Dermis microvascular lymphatic vessel endothelial cell (primary cell): ENCODE results near the gene CES5A. TPM values are rescaled to one million over a fixed set of nuclear protein-coding genes. Genes with fewer than 3 reads are reported as not detected.
"Not testable (repeated sequence)": the region's sequence is repeated elsewhere in the genome, so short reads cannot be mapped to it uniquely, and the experiment has no call there.

ENCODE experiments used
- DNase-seq, 2 donors: peaks; one replicate each; pipeline versions ENCODE4 v3.0.0 to v3.0.0-alpha.2; 2010; ENCODE audit warnings: low read depth in 2 of 2
- total RNA-seq: library from RNA; depleted of rRNA; stranded (reverse); fragments of >200 nt; gene quantifications from 2 replicates; pipeline ENCODE4 v1.2.1, GENCODE V29; 2014

CES5A gene
- total RNA-seq, 1 donor from 2014 or later: not detected

GRCh38 chr16:55873122-55873521 lies 2.1 kb downstream of the CES5A start:
- no peak for DNase-seq

DNA sequence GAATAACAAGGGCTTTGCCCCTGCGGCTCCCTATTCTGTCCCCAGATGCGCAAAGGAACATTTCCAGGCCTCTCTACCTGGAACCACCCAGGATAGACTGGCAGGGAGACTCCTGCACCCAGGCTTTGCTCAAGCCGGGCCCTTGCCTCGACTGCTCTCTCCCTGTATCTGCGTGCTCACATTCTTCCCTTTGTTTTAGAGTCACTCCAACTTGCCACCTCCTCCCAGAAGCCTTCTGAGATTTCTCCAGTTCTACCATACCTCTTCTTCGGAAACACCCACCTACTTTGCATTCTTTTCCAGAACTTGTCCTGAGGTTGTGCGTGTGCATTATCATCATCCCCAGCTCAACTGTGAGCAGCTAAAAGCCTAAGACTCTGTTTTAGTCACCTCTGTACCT lies 3.0 kb downstream of the CES5A start:
- no peak for DNase-seq

DNA sequence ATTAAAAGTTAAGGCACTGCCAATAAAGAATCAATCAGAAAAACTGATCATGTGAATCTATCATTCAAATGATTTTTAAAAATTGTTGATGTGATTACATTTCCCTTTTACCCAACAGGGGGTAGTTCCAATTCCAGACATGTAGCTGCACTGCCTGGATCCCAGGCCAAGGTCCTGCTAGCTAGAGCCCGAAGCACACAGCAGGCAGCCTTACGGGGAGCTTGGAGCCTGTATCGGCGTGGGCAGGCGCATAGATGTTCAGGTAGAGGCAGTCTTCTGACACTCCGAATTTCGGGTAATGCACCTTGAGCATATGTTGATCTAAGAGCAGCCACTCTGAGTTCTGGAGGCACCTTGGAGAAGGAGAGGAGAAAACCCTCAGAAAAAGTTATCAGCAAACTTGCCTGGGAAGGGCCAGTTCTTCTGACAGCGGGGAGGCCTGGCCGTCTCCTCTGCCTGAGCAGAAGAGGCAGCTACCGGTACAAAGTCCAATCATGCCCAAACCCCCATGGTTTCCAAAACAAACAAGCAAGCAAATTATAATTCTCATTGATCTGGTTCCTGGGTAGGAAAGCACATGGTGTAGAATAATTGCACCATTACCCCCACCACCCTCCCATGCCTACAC lies 3.6 kb downstream of the CES5A start:
- no peak for DNase-seq

- no peak for DNase-seq
These were observed 6.2 kb downstream of the CES5A start for GRCh38 chr16:55868980-55869379.

GRCh38 chr16:55868137-55868536 lies 7.0 kb downstream of the CES5A start:
- no peak for DNase-seq

GRCh38 chr16:55861288-55861687 lies 13.9 kb downstream of the CES5A start:
- DNase-seq: no peak

DNA sequence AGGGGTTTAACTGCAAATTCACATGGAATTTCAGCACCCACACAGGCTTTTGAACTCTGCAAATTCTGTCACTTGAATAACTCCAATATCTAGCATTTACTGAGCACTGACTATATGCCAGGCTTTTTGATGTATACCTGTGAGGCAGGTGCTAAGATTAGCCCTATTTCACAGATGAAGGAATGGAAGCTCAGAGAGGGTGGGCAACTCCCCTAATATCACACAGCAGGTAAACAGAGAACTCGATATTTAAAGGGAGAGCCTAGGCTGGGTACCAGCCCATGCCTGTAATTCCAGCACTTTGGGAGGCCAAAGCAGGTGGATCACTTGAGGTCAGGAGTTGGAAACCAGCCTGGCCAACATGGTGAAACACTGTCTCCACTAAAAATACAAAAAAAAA lies 17.5 kb downstream of the CES5A start:
- DNase-seq: not testable (repeated sequence)

DNA sequence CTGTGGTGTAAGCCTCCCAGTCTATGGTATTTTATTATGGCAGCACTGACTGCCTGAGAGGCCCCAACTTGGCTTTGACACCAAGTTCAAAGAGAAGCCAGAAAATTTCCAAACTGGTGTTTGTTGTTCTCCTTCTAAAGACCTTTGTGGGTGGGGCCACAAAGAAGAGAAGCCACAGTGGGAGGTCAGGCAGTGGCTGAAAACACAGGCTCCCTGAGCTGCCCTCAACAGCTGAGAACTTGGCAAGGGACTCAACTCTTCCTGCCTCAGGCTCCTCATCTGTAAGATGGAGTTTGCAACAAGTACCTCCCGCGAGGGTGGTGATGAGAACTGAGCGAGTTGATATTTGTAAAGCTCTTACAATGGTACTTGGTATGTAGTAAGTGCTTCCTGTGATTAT lies 18.2 kb downstream of the CES5A start:
- DNase-seq: no peak

- no peak for DNase-seq
These were observed 22.1 kb downstream of the CES5A start for GRCh38 chr16:55853114-55853513.

- no peak for DNase-seq
These were observed 25.6 kb downstream of the CES5A start for GRCh38 chr16:55849536-55849935.

DNA sequence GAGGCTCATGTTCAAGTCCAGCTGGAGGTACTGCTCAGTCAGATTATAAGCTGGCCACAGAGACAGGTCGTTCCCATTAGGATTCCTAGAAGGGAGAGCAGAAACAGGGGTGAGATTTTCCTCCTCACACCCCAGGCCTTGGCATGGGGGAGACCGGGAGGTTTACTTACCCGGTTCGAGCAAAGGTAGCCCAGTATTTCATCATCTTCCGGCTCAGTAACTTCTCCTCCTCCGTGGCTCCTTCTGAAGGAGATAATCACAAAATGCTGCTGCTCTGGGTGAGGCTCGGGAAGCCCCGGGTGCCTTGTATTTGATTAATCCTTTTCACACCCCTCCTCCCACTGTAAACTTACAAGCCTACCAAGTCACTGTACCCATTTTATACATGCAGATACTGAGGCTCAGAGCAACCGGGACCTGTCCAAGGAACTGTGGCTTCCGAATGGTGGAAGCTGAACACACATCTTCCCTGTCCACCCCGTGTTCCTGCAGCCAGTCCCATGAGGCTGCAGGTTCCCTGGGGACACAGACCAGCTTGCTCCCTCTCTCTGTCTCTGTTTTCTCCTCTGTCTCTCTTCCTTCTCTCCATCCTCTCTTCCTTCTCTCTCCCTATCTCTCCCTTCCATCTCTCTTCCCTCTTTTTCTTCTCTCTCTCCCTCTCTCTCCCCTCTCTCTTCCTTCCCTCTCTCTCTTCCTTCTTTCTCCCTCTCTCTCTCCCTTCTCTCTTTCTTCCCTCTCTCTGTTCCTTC lies 28.4 kb downstream of the CES5A start:
- DNase-seq: no peak

GRCh38 chr16:55843105-55843395 lies 32.1 kb downstream of the CES5A start:
- DNase-seq: no peak

DNA sequence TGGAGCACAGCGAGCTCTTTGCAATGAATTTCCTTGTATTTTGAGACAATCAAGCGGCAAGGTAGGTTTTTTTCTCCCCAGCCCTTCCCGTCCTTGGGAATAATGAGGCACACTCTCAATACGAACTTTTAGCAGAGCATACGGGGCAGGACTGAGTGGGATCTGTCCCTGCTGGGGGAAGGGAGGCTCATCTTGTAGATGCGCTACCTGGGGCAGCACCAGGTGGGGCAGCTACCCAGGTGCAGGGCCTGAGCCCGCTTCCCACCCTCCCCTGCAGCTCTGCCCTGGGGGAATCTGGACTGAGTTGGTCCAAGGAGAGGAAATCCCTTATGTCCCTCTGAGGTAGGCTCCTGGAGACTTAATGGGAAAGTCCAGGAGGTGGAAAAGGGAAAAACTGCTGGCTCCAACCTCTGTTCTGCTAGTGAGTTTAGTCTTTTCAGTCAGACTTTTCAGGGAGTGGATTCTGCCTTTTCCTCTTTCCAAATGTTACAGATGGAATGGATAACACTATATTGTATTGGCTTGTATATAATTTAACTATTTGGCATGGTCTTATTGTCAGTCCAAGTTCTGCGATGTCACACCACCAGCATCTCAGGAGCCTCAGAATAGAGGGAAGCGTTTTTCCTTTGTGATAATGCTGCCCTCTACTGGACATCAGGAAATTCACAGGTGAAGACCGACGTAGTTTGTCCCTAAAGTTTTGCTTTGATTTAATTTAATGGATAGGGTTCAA lies 32.6 kb downstream of the CES5A start:
- DNase-seq: peak; percentile 18 to 53

GRCh38 chr16:55839115-55839514 lies 36.1 kb downstream of the CES5A start:
- no peak for DNase-seq

- DNase-seq: no peak
These were observed 39.0 kb downstream of the CES5A start for GRCh38 chr16:55836158-55836611.

DNA sequence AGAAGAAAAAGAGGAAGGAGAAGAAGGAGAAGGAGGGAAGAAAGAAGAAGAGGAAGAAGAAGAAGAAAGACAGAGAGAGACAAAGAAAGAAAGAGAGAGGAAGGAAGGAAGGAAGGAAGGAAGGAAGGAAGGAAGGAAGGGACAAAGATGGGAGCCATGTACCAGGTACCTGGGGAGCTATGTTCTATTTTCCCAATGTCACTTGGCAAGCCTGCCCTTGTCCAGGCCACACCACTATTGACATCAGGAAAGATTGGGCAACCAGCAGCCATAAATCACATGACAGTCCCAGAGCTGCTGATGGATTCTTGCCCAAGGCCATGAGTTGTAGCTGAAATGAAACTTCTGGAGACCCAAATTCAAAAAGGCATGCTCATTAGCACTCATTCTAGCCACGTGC lies 39.6 kb downstream of the CES5A start:
- DNase-seq: peak in 1 of 2 donors; percentile 3

DNA sequence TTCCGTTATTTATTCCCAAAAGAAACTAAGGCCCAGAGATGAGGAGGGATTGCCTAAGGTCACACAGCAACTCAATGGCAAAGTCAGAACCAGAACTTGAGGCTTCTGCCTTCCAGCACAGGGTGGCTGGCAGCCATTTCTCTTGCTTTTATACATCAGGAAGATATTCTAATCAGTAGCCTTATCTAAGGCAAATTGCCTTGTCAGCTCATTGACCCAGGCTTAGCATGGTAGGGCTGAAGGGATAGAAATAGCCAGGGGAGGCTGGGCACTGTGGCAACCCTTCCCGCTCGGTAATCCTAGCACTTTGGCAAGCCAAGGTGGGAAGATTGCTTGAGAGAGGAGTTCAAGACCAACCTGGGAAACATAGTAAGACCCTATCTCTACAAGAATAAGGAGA lies 40.0 kb downstream of the CES5A start:
- DNase-seq: not testable (repeated sequence)

GRCh38 chr16:55834049-55834448 lies 41.1 kb downstream of the CES5A start:
- no peak for DNase-seq

GRCh38 chr16:55832773-55833691 lies 42.1 kb downstream of the CES5A start, which contains the start of gene CES1:
TSS of gene CES1 (minus strand) at chr16:55833096. CDS start at chr16:55833055, 41 bp downstream.
- DNase-seq: no peak

DNA sequence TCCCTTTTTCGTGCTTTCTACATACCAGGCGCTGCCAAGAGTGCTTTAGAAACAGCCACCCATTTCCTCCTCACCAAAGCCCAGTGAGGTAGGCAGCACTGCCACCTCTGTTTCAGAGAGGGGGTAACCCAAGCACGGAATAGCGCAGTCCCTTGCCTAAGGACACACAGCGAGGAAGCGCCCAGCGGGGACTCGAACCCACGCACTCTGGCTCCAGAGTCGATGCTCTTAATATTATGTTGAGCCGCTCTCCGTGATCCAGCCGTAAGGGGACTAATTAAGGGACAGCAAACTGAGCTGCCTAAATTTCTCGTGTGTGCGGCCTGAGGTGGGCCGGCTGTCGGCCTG lies 42.8 kb downstream of the CES5A start:
- DNase-seq: no peak

- no peak for DNase-seq
These were observed 44.4 kb downstream of the CES5A start for GRCh38 chr16:55830658-55831294.
